Measurements from ENCODE around the gene PITPNC1. TPM values are rescaled to one million over a fixed set of nuclear protein-coding genes. Genes with fewer than 3 reads are reported as not detected.
"Not testable (repeated sequence)": the region's sequence is repeated elsewhere in the genome, so short reads cannot be mapped to it uniquely, and the experiment has no call there.

The PITPNC1 gene
- total RNA-seq, 1 experiment from 2014 or later, result 4.2 TPM

- Mint-ChIP-seq H3K36me3 (ENCODE audit: insufficient read depth, unreplicated experiment) (no peaks in the 10 kb centered on the region), H3K9me3 (ENCODE audit: unreplicated experiment) (no peaks in the 10 kb centered on the region), H3K27me3 (ENCODE audit: insufficient read depth, unreplicated experiment) (no peaks in the 10 kb centered on the region), H3K27ac (ENCODE audit: unreplicated experiment) (no peak overlapping the region), H3K4me3 (ENCODE audit: unreplicated experiment) (no peak overlapping the region), H3K4me1 (ENCODE audit: low read depth, unreplicated experiment) (no peaks in the 10 kb centered on the region)
- no peaks in the 10 kb centered on the region for H3K4me1 ChIP-seq
- CTCF ChIA-PET, result no interaction called here
- POLR2A ChIA-PET, result no interaction called here
- H3K27me3 ChIP-seq (replicated peaks; ENCODE audit: control insufficient read depth, insufficient read depth, low read length), result no peaks in the 10 kb centered on the region
- no peaks in the 10 kb centered on the region for H3K9me3 ChIP-seq
- TF ChIP-seq CTCF (IDR thresholded peaks at IDR 0.05; ENCODE audit: insufficient read depth in 1 of 2, low read depth in 1 of 2, low read length in 1 of 2, severe bottlenecking in 1 of 2, unreplicated experiment in 1 of 2), result no peak
- no TSS peak for BruUV-seq (replicated peaks)
- DNase-seq, result no peak
- H3K4me3 ChIP-seq (ENCODE audit: low read depth, low read length), result no peak overlapping the region
- intact Hi-C loops (cut with micrococcal nuclease; ENCODE audit: unreplicated experiment), result no loop called here
- H3K36me3 ChIP-seq (ENCODE audit: control insufficient read depth, insufficient read depth, low read length), result no peaks in the 10 kb centered on the region
Measured at GRCh38 chr17:67492824-67493517, 115.9 kb downstream of the PITPNC1 start.

- CTCF ChIA-PET, result no interaction called here
- no peak for TF ChIP-seq CTCF (IDR thresholded peaks at IDR 0.05; ENCODE audit: insufficient read depth in 1 of 2, low read depth in 1 of 2, low read length in 1 of 2, severe bottlenecking in 1 of 2, unreplicated experiment in 1 of 2)
- no peak for DNase-seq
Measured at GRCh38 chr17:67493812-67494211, 116.7 kb downstream of the PITPNC1 start.

GRCh38 chr17:67495534-67495933 is 118.5 kb downstream of the PITPNC1 start:
- H3K9me3 ChIP-seq; DNase-seq; intact Hi-C loops (cut with micrococcal nuclease; ENCODE audit: unreplicated experiment); H3K27ac Mint-ChIP-seq (ENCODE audit: unreplicated experiment); H3K27me3 ChIP-seq (replicated peaks; ENCODE audit: control insufficient read depth, insufficient read depth, low read length); H3K36me3 Mint-ChIP-seq (ENCODE audit: insufficient read depth, unreplicated experiment); H3K27me3 Mint-ChIP-seq (ENCODE audit: insufficient read depth, unreplicated experiment); BruUV-seq (replicated peaks); H3K36me3 ChIP-seq (ENCODE audit: control insufficient read depth, insufficient read depth, low read length); H3K9me3 Mint-ChIP-seq (ENCODE audit: unreplicated experiment); H3K4me1 ChIP-seq; H3K4me3 ChIP-seq (ENCODE audit: low read depth, low read length); POLR2A ChIA-PET; H3K4me1 Mint-ChIP-seq (ENCODE audit: low read depth, unreplicated experiment); H3K4me3 Mint-ChIP-seq (ENCODE audit: unreplicated experiment): not testable (repeated sequence)
- CTCF ChIA-PET, result interaction anchor here (0.6 kb wide), 1 partner anchor 819 kb away, joined by 3 read pairs; no protein-coding TSS in a partner anchor

More at GRCh38 chr17:67493812-67494211, 116.7 kb downstream of the PITPNC1 start:
- Histone ChIP-seq H3K9me3 (no peaks in the 10 kb centered on the region), H3K36me3 (ENCODE audit: control insufficient read depth, insufficient read depth, low read length) (no peaks in the 10 kb centered on the region), H3K4me1 (no peaks in the 10 kb centered on the region), H3K4me3 (ENCODE audit: low read depth, low read length) (no peak overlapping the region), H3K27me3 (replicated peaks; ENCODE audit: control insufficient read depth, insufficient read depth, low read length) (no peaks in the 10 kb centered on the region)
- H3K27me3 Mint-ChIP-seq (ENCODE audit: insufficient read depth, unreplicated experiment), result no peaks in the 10 kb centered on the region
- no peaks in the 10 kb centered on the region for H3K9me3 Mint-ChIP-seq (ENCODE audit: unreplicated experiment)
- intact Hi-C loops (cut with micrococcal nuclease; ENCODE audit: unreplicated experiment), result no loop called here
- BruUV-seq (replicated peaks), result no TSS peak
- H3K27ac Mint-ChIP-seq (ENCODE audit: unreplicated experiment), result no peak overlapping the region
- no peaks in the 10 kb centered on the region for H3K4me1 Mint-ChIP-seq (ENCODE audit: low read depth, unreplicated experiment)
- no peaks in the 10 kb centered on the region for H3K36me3 Mint-ChIP-seq (ENCODE audit: insufficient read depth, unreplicated experiment)
- POLR2A ChIA-PET, result no interaction called here
- no peak overlapping the region for H3K4me3 Mint-ChIP-seq (ENCODE audit: unreplicated experiment)
